Measurements from ENCODE around the gene GPD2.

- TF ChIP-seq CTCF (optimal IDR thresholded peaks at IDR 0.05 in 1 of 3, IDR thresholded peaks at IDR 0.05 in 1 of 3, conservative IDR thresholded peaks at IDR 0.05 in 1 of 3; ENCODE audit: extremely low read depth in 1 of 3, insufficient read depth in 2 of 3, low read length in 3 of 3) (no peak), EZH2 (IDR thresholded peaks at IDR 0.05; ENCODE audit: low read length) (no peak)
Observed at GRCh38 chr2:156481312-156481711, 45.1 kb downstream of the GPD2 start.

All from keratinocyte (primary cell).